ENCODE data around the gene LRG1. TPM values are rescaled to one million over a fixed set of nuclear protein-coding genes. Genes with fewer than 3 reads are reported as not detected.

The LRG1 gene, protein sequence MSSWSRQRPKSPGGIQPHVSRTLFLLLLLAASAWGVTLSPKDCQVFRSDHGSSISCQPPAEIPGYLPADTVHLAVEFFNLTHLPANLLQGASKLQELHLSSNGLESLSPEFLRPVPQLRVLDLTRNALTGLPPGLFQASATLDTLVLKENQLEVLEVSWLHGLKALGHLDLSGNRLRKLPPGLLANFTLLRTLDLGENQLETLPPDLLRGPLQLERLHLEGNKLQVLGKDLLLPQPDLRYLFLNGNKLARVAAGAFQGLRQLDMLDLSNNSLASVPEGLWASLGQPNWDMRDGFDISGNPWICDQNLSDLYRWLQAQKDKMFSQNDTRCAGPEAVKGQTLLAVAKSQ
- 0.73 and 0.79 TPM in 2 replicates for total RNA-seq

DNA sequence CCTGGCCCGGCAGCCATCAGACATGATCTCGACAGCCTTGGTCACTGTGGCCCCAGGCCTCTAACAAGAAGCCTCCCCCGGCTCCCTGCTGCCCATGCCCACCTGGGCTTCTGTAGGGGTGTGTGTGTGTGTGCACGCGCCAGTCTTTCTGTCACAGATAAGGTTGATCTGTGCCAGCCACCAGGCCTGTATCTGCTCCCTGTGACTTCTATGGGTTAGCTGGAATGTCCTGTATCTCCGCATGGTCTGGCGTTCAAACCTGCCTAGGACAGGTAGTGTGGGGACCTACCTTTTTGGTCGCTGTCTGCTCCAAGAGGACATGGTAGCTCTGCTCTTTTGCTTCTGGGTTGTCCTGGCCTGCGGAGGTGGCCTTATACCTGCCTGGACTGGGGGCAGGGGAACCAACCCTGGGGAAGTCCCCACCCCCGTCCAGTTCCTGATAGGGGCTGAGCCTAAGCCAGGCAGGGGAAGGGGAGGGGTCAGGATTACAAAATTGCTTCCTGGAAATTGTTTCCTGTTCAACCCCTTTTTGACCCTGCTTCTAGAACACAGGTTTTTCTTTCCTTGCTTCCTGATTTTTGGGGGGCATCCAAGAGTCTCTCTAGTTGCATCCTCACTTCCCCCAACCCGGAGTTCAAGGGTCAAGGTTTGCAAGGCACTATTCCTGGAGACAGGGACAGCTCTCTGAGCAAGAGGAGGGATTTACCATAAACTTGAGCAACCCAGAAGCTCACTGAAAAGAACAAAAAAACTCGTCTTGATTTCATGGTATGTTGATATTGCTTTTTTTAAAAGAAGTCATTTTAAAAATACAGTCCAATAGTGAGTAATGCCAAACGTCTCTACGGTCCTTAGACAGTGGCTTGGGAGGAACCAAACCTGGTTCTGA, at the start of gene LRG1:
Gene LRG1 (minus strand): TSS at position 344 of the 889 bp plus-strand sequence. CDS start 23 bp downstream, at position 321.

DNA sequence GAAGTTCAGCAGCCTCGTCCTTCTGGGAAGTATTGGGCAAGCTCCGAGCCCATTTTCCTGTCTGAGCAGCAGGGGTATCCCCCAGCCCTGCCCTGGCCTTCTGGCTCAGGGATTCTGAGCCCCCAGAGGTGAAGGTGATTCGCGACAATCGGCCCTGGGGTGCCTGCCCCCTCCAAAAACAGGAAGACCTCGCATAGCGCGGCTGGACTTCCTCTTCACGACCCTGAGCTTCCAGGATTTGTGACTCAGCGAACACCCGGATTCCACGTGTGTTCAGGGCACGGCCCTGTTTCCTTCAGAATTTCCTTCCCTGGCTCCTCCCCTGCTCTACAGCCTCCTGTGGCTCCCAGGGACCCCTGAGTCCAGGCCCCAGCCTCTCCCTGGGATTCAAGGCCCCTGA, 19.7 kb upstream of the LRG1 start, which contains the start of gene SEMA6B:
Gene SEMA6B (minus strand): TSS at position 116 of the 400 bp plus-strand sequence. CDS start 1,227 bp downstream, outside the sequence.

GRCh38 chr19:4534836-4535658, 4.8 kb downstream of the LRG1 start, which contains the start of gene PLIN5:
Gene PLIN5, minus strand, starts transcription at chr19:4535224. Its CDS starts 1,150 bp downstream, at chr19:4534074.

GRCh38 chr19:4518345-4519171, 21.3 kb downstream of the LRG1 start, which contains the start of gene PLIN4:
Gene PLIN4, minus strand, starts transcription at chr19:4518486. Its CDS starts 214 bp downstream, at chr19:4518272.

Other genes starting within 250 kb of the LRG1 start
- gene TMIGD2, start 237.6 kb downstream of the LRG1 start, total RNA-seq = not detected in 2 replicates
- gene FSD1, start 235.4 kb downstream of the LRG1 start, total RNA-seq = 7.9 and 9.6 TPM in 2 replicates
- 27.2 and 30.9 TPM in 2 replicates for gene STAP2, start 201.2 kb downstream of the LRG1 start, total RNA-seq
- 2.8 and 4.5 TPM in 2 replicates for gene MPND, start 196.5 kb downstream of the LRG1 start, total RNA-seq
- 104 and 115 TPM in 2 replicates for gene SH3GL1, start 139.5 kb downstream of the LRG1 start, total RNA-seq
- gene CHAF1A, start 137.4 kb downstream of the LRG1 start, total RNA-seq = 20.3 and 22.4 TPM in 2 replicates
- 54.2 and 61.9 TPM in 2 replicates for gene UBXN6, start 82.2 kb downstream of the LRG1 start, total RNA-seq
- 69.2 and 73.0 TPM in 2 replicates for gene HDGFL2, start 67.7 kb downstream of the LRG1 start, total RNA-seq
- 0.07 and 0.20 TPM in 2 replicates for gene PLIN4, start 21.6 kb downstream of the LRG1 start, total RNA-seq
- 0.07 TPM in 1 of 2 replicates, not detected in the other for gene PLIN5, start 4.8 kb downstream of the LRG1 start, total RNA-seq
- 176 and 187 TPM in 2 replicates for gene SEMA6B, start 19.6 kb upstream of the LRG1 start, total RNA-seq
- gene TNFAIP8L1, start 99.5 kb upstream of the LRG1 start, total RNA-seq = 16.3 and 16.8 TPM in 2 replicates
- gene MYDGF, start 130.3 kb upstream of the LRG1 start, total RNA-seq = 188 and 208 TPM in 2 replicates
- 91.9 and 113 TPM in 2 replicates for gene DPP9, start 183.8 kb upstream of the LRG1 start, total RNA-seq